ENCODE data around the gene ADGRA1. TPM values are rescaled to one million over a fixed set of nuclear protein-coding genes. Genes with fewer than 3 reads are reported as not detected.

The ADGRA1 gene
- total and polyA plus RNA-seq, 10 of the 15 experiments (the other 5 are each of a cell fraction or from before 2014, with no cell fraction given), result not detected

DNA sequence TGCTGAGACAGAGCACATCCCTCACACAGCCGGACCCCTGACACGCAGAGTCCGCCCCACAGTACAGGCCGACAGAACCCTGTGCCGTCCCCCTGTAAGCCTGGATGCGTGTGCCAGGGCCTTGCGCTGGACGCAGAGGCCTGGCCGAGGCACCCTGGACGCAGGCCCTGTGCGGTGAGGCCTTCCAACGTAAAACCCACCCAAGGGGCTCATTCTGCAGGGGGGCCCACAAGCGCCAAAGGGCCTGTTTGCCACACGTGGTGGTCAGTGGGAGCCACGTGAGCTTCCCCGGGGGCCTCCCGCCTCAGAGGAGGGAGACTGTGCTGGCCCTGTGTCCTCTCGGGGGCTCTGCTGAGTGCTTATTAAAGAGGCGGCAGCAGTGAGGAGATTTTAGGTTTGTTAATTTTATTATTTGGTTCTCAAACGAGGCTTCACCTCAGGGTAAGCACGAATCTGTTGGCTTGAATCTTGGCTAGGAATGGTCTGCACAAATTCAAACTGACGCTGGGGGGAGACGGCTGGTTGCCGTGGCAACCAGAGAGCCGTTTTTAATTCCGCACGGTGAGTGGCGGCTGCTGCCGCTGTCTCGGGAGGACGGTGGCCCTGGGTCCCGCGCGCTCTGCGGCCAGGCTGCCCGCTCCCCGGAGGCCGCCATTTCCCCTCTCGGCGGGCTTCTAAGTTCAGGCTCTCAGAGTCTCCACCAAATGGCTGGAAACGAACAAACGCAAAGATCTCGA, 4.9 kb upstream of the ADGRA1 start:
- CTCF ChIA-PET, result no interaction called here

More for the DNA sequence above, 4.9 kb upstream of the ADGRA1 start:
- Histone ChIP-seq H3K4me2 (ENCODE audit: control insufficient read depth, insufficient read depth) (no peak overlapping the region), H3K4me1 (ENCODE audit: control insufficient read depth, insufficient read depth, low read length) (no peaks in the 10 kb centered on the region), H3K36me3 (ENCODE audit: control insufficient read depth in 2 of 2, insufficient read depth in 2 of 2, low read length in 1 of 2) (no peaks in the 10 kb centered on the region), H4K20me1 (ENCODE audit: control insufficient read depth, insufficient read depth) (no peaks in the 10 kb centered on the region), H3K9ac (ENCODE audit: control insufficient read depth, insufficient read depth, low read length) (no peak overlapping the region), H3K9me3 (replicated peaks; ENCODE audit: control insufficient read depth, insufficient read depth, low read length) (no peaks in the 10 kb centered on the region; the same call in 2 of the 3 replicates), H3K79me2 (ENCODE audit: control insufficient read depth, insufficient read depth, low read length) (no peaks in the 10 kb centered on the region), H3K4me3 (no peak overlapping the region), H3K27ac (ENCODE audit: control insufficient read depth, insufficient read depth) (no peak overlapping the region), H2AFZ (ENCODE audit: control insufficient read depth, low read depth, low read length) (no peak overlapping the region), H3K27me3 (replicated peaks in 1 of 2; ENCODE audit: control insufficient read depth in 2 of 2, insufficient read depth in 2 of 2, low read length in 1 of 2) (no peaks in the 10 kb centered on the region)
- RAD21 ChIA-PET (ENCODE audit: unreplicated experiment), result no interaction called here
- SMC1A ChIA-PET (ENCODE audit: uncharacterized antibody, unreplicated experiment), result no interaction called here
- 63% methylated on average over 43 of the region's 43 CpGs for WGBS (ENCODE audit: insufficient coverage, insufficient replicate concordance, low lambda C conversion rate, missing lambda C conversion rate)
- in situ Hi-C loops (cut with MboI), result no loop called here
- BruUV-seq (replicated peaks), result no TSS peak
- TF ChIP-seq BCL11A (IDR thresholded peaks at IDR 0.05; ENCODE audit: low read depth, low read length), result no peak
- TF ChIP-seq, protein P1, sequence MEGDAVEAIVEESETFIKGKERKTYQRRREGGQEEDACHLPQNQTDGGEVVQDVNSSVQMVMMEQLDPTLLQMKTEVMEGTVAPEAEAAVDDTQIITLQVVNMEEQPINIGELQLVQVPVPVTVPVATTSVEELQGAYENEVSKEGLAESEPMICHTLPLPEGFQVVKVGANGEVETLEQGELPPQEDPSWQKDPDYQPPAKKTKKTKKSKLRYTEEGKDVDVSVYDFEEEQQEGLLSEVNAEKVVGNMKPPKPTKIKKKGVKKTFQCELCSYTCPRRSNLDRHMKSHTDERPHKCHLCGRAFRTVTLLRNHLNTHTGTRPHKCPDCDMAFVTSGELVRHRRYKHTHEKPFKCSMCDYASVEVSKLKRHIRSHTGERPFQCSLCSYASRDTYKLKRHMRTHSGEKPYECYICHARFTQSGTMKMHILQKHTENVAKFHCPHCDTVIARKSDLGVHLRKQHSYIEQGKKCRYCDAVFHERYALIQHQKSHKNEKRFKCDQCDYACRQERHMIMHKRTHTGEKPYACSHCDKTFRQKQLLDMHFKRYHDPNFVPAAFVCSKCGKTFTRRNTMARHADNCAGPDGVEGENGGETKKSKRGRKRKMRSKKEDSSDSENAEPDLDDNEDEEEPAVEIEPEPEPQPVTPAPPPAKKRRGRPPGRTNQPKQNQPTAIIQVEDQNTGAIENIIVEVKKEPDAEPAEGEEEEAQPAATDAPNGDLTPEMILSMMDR (IDR thresholded peaks at IDR 0.05 in 2 of 3, conservative IDR thresholded peaks at IDR 0.05 in 1 of 3; ENCODE audit: control insufficient read depth in 2 of 3, extremely low read depth in 1 of 3, insufficient read depth in 1 of 3, low read depth in 3 of 3, low read length in 3 of 3), result no peak
- POLR2A ChIA-PET, result no interaction called here
- intact Hi-C loops (cut with micrococcal nuclease; ENCODE audit: unreplicated experiment), result no loop called here
- no peak for FAIRE-seq
- ATAC-seq, result no peak
- DNase-seq (ENCODE audit: low read depth, low spot score), result no peak
